Daoy (cell line): Measurements from ENCODE around the gene CRABP2. TPM values are rescaled to one million over a fixed set of nuclear protein-coding genes. Genes with fewer than 3 reads are reported as not detected.

Experiments used
- DNase-seq: peaks from one replicate; pipeline ENCODE4 v3.0.0-alpha.2; 2015; ENCODE audit warnings: low read depth
- total RNA-seq: library from RNA; depleted of rRNA; stranded (reverse); fragments of >200 nt; shearing (Covaris generic); gene quantifications from 2 replicates; pipeline ENCODE4 v1.2.3, GENCODE V29; 2014

Gene CRABP2
- total RNA-seq, 1 experiment from 2014 or later, result 21.4 TPM

- DNase-seq, result no peak
Measured at GRCh38 chr1:156670359-156670758, 35.0 kb downstream of the CRABP2 start.

- DNase-seq, result no peak
Measured at GRCh38 chr1:156669794-156670193, 35.6 kb downstream of the CRABP2 start.

- no peak for DNase-seq
Measured at GRCh38 chr1:156668801-156669637, 36.4 kb downstream of the CRABP2 start.

- DNase-seq, result no peak
Measured at GRCh38 chr1:156667968-156668709, 37.2 kb downstream of the CRABP2 start.

GRCh38 chr1:156667610-156667967 is 37.8 kb downstream of the CRABP2 start:
- no peak for DNase-seq

GRCh38 chr1:156666862-156667609 is 38.3 kb downstream of the CRABP2 start:
- no peak for DNase-seq

GRCh38 chr1:156665539-156665938 is 39.8 kb downstream of the CRABP2 start:
- DNase-seq, result no peak

GRCh38 chr1:156664767-156665411 is 40.5 kb downstream of the CRABP2 start:
- DNase-seq, result peak; percentile 36

- DNase-seq, result peak; percentile 39
Measured at GRCh38 chr1:156664046-156664766, 41.2 kb downstream of the CRABP2 start.

- DNase-seq, result peak; percentile 35
Measured at GRCh38 chr1:156663178-156663577, 42.2 kb downstream of the CRABP2 start.

GRCh38 chr1:156662800-156663055 is 42.7 kb downstream of the CRABP2 start:
- DNase-seq, result no peak

- peak; percentile 36 for DNase-seq
Measured at GRCh38 chr1:156662005-156662799, 43.2 kb downstream of the CRABP2 start.

- DNase-seq, result no peak
Measured at GRCh38 chr1:156660752-156661112, 44.7 kb downstream of the CRABP2 start.

GRCh38 chr1:156659988-156660751 is 45.2 kb downstream of the CRABP2 start:
- peak; percentile 99 for DNase-seq

GRCh38 chr1:156659661-156659987 is 45.8 kb downstream of the CRABP2 start:
- no peak for DNase-seq

- no peak for DNase-seq
Measured at GRCh38 chr1:156658945-156659574, 46.3 kb downstream of the CRABP2 start.

- DNase-seq, result no peak
Measured at GRCh38 chr1:156658496-156658895, 46.9 kb downstream of the CRABP2 start.

GRCh38 chr1:156657741-156658319 is 47.6 kb downstream of the CRABP2 start:
- no peak for DNase-seq
